Left ventricle myocardium superior (tissue), 1 donor: ENCODE results near the gene CACNA1D. TPM values are rescaled to one million over a fixed set of nuclear protein-coding genes. Genes with fewer than 3 reads are reported as not detected.
A peak's percentile ranks its signal among the peaks of the same experiment; 100 is the strongest.

Source experiments
- ATAC-seq: fragments of 200-7000 bp; cut with Tn5 transposase; one replicate; pipeline ENCODE4 v1.9.1; 2020; ENCODE audit warnings: mild to moderate bottlenecking, moderate library complexity
- DNase-seq: peaks from one replicate; pipeline ENCODE4 v3.0.0-alpha.2; 2020
- intact Hi-C: fragments of 100-400 bp; cut with micrococcal nuclease; formaldehyde crosslinking; loops from one replicate; pipeline ENCODE4 v1.11.0; 2022
- total RNA-seq: library from RNA; stranded (reverse); fragmentation: NEBNext Ultra II Directional; extraction: Animal tissue kit (Norgen Biotek cat#: 25700); gene quantifications from one replicate; pipeline ENCODE4 v1.2.1, GENCODE V29; 2021
- donor health status: DM: no; HTN: yes; CAD: no; lungs with severe emphysema.

The CACNA1D gene
- total RNA-seq, 1 donor from 2014 or later, result 1.0 TPM

DNA sequence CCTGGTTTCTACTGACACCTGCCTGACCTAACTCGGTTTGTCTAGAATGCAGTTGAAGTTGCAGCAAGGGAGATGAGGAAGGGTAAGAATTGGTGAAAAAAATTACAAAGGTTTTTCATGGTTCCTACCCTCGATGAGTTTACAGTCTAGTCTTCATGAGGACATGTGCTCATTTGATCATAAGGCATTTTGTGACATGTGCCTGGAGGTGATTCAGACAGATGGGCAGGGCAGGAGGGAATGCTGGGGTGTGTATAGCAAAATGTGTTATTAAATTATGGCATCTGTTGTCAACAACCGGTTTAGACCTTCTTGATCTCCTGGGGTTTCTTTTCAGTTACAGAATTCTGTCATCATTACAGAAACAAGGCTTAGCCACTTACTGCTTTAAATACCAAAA is 101.2 kb downstream of the CACNA1D start:
- no peak for DNase-seq
- ATAC-seq, result no peak
- intact Hi-C loops, result no loop called here

DNA sequence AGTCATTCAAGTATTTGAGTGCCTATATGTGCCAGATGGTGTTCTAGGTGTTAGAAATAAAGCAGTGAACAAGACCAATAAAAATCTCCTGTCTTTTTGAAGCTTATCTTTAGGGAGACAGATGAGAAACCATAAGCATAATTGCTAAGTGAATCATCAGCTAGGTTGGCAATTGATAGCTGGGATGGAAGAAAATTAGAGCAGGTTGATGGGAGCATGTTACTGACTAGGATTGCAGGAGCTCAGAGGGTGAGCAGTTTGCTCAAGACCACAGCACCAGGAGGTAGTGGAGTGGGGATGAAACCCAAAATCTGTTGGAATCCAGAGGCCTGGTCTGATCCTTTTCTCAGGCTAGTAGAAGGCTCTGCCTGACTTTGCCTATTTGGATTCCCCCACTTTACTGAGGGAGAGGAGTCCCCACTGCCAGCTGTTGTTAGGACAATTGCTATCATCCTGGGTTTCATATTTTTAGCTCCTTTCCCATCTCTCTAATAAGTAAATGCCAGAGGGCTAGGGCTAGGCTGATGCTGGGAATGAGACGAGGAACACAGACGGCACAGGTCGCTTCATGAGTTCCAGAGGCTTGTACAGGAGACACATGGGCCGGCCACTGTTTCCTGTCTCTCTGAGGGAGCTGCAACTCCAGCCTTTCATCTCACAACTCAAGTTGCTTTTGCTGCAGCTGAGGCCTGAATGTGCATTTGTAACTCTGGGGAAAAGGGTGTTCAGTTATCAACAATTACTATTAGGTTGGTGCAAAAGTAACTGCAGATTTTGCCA is 102.9 kb downstream of the CACNA1D start:
- intact Hi-C loops, result no loop called here
- no peak for DNase-seq
- ATAC-seq, result no peak

DNA sequence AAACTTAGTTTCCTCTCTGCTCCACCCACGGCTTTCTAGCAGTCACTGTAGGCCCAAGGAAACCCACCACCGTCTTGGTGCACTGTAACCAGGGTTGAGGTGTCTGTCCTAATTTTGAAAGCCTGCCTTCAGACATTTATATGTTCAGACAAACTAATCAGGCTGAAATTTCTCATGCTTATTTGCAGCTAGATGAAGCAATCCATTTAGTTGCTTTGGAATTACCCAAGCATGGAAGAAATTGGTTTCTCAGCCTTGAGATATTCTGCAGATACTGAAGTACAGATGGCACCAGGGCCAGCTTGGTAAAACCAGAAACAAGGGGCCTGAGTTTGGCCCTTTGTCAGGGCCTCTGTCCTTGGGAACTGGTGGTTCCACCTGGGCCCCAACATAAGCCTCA is 105.4 kb downstream of the CACNA1D start:
- intact Hi-C loops, result no loop called here

DNA sequence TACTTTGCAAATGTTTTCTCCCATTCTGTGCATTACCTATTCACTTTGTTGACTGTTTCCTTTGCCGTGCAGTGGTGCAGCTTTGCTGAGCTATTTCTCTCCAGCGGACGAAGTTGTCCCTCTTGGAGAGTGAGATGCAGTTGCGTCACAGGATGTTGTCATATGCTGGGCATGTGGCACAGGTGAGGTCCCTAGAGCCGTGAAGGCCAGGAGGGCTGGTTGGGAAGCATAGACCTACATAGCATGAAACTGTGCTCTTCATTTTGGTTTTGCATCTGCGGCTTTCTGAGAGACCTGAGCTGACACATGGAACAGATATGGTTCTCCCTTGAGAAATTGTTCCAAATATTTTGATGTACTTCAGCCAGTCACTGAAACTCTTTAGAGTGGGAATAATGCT is 108.5 kb downstream of the CACNA1D start:
- intact Hi-C loops, result no loop called here
- ATAC-seq (no peak), DNase-seq (no peak)

More for the DNA sequence above, 105.4 kb downstream of the CACNA1D start:
- no peak for DNase-seq
- ATAC-seq, result no peak

DNA sequence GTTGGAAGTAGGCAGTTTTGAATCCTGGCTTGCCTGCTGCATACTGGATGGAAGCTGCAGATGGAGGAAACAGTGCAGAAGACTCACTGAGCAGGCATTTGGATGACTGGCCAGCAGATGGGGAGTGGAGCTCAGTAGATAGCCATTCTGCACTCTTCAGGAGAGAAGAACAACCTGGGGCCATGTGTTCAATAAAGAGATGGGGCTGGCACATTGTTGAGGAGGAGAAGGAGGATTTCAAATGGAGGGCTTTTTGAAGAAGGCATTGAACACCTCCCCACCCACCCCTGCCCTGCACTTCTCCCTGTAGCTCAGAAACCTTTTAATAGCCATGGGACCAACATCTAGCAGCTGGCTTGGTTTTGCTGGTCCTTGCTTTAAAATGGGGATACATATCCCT is 109.8 kb downstream of the CACNA1D start:
- DNase-seq (no peak), ATAC-seq (no peak)
- intact Hi-C loops, result no loop called here

DNA sequence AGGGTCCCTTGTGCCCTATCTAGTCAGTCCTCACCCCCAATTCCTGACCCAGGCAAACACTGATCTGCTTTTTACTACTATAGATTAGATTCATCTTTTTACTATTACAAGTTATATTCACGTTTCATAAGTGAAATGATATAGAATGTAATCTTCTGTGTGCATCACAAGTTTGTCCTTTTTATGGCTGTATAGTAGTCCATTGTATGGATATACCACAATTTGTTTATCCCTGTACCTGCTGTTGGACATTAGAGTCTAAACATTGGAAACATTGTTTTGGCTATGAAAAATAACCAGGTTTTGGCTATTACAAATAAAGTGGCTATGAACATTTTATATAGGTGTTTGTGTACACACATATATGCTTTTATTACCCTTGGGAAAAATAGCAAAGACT is 112.4 kb downstream of the CACNA1D start:
- ATAC-seq (no peak), DNase-seq (no peak)
- intact Hi-C loops, result no loop called here

DNA sequence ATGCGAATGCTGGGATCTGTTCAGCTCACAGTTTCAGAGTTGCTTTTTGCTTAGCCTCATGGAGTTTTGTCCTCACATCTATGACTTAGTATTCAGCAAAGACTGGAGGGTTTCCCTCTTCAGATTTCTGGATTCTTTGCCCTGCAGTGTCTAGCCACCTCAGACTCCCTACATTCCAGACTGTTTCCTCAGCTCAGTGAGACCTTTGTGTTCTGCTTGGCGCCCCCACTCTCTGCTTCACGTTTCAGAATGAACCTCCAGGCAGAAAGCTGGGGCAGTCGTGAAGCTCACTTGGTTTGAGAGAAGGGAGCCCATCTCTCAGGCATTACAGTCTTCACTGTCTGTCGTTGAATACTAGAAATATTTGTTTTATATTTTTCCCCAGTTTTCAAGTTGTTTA is 118.1 kb downstream of the CACNA1D start:
- intact Hi-C loops, result no loop called here
- DNase-seq (no peak), ATAC-seq (no peak)

DNA sequence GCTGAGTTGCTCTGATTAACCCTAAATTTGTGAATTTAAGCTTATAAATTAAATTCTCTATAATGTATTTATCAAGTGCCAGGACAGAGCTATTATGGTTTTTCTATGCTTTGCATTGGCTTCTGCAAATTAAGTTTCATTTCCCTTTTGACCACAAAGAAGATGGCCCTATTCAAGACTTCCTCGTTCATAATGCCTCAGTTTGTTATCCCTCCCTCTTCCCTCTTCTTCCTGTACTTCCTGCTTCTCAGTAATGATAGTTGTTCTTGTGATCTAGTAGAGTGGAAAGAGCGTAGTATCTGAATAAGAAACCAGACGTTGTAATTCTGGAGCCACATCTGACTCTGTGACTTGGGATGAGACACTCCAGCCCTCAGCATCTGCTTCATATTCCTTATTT is 118.7 kb downstream of the CACNA1D start:
- no peak for DNase-seq
- intact Hi-C loops, result no loop called here
- ATAC-seq, result peak; percentile 51

DNA sequence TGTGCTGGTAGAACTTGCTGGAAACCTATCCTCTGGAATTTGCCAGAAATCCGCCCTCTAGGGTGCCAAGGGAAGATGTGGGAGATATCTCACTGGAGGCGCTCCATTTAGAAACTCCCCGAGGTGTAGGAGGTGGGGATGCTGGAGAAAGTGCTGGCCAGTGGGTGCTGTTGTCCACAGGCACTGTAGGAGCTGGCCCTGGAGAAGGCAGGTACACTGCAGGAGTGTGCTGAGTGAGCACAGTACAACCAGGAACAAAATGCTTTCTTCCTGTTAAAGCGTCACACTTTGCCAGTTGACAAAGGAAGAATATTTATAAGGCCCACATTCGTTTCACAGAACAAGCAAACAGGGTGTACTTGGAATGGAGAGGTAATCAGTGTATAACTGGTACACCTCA is 119.9 kb downstream of the CACNA1D start:
- intact Hi-C loops, result no loop called here
- ATAC-seq, result no peak

DNA sequence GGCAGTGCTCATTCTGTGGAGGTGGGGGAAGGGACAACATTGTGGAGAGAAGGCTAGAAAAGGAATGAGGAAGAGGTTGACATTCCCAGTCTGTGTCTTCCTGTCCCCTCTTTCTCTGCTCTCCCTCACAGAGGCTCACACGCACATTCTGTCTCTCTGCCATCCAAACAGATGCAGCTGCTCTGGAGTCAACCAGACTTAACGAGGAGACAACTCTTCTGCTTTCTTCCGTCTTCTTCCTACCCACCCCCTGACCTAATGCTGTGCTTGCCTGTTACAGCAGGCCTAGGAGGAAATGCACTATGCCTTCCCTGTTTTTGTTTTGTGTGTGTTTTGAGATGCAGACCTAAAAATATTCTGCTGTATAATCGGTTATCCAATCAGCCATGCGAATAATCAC is 121.9 kb downstream of the CACNA1D start:
- no peak for DNase-seq
- intact Hi-C loops, result no loop called here
- peak; percentile 47 for ATAC-seq

More for the DNA sequence above, 119.9 kb downstream of the CACNA1D start:
- no peak for DNase-seq

DNA sequence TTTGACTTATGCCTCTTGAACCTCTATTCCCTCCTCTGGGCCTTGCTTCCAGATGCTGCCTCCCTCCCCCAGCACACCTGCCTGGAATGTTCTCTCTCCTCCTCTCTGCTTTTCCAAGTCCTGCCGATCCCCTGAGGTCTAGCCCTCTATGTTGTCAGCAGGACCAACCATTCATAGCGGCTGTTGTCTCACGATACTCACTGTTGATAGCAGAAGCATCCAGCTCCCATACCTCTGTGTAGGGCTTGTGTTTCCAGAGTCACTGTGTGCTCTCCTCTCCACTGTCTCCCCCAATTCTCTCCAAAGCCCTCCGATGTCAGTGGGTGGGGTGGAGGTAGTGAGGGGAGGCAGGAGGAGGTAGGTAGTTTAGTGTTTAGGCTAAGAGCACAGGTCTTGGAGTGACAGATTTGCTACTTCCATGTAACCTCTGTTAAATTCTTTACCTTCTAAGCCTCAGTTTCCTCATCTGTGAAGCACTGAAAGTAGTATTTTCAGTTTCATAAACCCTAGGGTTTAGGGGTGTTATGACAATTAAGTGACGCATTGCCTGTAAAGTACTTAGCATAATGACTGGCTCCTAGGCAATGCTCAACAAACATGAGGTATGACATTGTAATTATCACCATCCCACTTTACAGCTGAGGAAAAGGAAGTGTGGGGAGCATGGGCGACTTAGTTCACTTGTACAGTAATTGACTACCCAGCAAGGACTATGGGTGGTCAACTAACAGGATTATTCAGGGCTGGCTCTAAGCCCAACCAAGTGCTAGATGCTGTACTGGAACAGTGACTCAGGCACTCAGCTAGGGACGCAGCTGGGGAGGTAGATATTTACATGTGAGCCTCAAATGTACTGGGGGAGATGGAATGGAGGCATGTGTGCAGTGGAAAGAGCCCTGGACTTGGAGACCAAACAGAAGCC is 122.8 kb downstream of the CACNA1D start:
- ATAC-seq, result no peak
- DNase-seq, result no peak
- intact Hi-C loops, result no loop called here

DNA sequence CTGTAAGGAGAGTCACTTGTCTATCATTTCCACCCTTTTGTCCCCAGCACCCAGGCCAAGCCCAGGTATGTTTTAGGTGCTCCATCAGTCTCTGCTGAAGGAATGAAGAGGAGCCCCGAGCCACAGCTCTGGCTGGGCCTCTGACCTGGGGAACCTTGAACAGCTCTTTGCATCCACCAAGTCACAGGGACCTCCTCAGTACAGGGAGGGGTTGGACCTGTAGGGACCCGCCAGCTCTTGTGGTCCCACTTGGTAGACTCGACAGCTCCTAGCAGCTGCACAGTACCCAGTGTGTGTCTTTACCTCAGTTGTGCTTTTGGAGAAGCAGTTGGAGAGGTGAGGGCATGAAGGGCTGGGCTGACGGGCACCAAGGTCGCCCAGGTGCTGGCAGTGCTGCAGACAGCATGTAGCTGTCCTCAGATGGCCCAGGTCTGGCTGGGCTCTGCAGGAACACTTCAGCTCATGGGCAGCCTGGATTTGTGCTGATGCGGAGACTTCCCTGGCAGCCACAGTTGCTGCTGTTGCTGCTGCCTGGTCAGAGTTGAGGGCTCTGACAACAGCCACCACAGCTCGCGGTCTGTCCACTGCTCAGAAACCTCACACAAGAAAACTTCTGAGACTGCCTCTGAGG is 123.6 kb downstream of the CACNA1D start:
- DNase-seq, result peak; percentile 69
- intact Hi-C loops, result no loop called here
- ATAC-seq, result peak; percentile 89

DNA sequence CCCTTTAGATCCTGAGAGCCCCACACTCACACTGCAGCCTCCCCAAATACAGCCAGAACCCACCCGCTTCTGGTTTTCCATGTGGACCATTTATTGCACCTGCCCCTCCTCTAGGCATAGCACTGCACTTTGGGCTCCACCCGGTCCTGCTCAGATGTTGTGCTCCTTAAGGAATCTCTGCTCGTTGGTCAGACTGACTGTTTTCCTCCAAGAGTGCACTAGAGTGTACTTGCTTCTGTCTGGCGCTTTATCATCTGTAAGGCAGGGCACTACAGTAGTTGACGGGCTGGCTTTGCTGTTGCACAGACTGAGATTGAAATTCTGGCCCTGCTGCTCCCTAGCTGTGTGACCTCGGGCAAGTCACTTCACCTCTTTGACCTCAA is 124.1 kb downstream of the CACNA1D start:
- DNase-seq, result no peak
- intact Hi-C loops, result no loop called here
- ATAC-seq, result no peak

DNA sequence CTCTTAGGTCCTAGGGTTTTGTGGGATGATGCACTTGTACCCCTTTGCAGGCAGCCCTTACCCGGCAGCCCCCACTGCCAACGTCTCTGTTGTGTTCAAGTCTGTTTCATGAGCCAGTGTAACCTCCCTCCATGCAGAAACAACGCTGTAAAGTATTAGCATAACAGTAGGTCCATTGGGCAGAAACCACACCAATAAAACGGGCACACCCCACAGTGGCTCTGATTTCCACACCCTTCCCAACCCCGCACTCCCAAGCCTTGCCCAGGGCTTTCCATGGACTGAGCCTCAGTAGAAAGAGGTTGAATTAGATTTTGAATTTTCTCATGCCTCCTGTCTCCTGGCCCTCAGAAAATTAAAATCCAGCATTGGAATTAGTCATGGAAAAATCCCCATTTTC is 124.5 kb downstream of the CACNA1D start:
- intact Hi-C loops, result no loop called here
- DNase-seq (no peak), ATAC-seq (no peak)

DNA sequence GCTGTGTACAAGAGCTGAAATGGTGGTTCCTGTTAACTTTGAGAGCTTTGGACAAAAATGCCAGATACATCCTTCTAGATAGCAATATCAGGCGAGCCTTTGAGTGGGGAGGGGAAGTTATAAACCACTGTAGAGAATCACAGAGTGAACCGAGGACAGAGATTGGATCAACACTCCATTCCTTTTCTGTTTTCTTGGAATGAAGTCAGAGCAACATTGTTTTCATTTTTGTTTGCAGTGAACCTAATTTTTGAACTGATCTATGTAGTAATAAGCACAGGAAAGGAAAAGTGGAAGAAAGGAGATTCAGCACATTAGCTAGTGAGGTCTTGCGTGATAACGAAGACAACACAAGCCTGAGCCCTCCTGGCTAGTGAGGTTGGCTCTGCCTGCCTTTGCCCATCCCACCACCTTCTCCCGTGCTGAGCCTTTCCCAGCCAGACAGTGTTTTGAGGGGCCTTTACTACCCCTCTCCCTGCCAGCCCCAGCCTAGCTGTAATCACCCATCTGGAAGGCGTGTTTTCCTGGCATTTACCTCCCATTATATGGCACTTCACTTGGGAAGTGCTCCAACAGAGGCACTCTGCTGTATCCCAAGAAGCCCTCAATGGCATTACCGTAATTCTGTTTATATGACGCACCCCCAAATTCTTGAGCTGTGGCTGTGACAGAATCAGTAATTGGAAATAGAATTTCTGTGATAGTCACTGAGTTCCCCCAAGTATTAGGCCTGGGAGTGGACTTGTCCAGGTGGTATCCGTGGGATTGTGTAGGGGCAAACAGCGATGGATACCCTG is 129.8 kb downstream of the CACNA1D start:
- DNase-seq, result no peak
- no peak for ATAC-seq
- intact Hi-C loops, result no loop called here

DNA sequence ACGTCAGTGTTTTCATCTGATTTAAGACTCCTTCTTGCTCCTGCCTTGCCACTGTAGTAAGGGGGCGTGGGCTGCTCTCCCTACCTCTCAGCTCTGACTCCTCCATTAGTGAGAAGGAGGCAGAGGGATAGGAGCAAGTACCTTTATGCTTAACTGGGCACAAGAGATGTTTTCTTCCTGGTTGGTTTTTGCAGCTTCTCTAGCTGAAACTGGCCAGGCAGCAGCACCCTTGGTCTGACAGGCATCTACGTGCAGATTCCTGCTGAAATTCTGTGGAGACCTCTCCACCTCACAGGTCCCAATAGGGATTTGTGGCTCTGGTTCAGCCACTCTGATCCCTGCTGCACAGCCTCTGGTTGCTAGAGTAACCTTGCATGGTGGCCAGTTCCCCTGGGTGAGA is 132.5 kb downstream of the CACNA1D start:
- no peak for ATAC-seq
- intact Hi-C loops, result no loop called here
- DNase-seq, result no peak

DNA sequence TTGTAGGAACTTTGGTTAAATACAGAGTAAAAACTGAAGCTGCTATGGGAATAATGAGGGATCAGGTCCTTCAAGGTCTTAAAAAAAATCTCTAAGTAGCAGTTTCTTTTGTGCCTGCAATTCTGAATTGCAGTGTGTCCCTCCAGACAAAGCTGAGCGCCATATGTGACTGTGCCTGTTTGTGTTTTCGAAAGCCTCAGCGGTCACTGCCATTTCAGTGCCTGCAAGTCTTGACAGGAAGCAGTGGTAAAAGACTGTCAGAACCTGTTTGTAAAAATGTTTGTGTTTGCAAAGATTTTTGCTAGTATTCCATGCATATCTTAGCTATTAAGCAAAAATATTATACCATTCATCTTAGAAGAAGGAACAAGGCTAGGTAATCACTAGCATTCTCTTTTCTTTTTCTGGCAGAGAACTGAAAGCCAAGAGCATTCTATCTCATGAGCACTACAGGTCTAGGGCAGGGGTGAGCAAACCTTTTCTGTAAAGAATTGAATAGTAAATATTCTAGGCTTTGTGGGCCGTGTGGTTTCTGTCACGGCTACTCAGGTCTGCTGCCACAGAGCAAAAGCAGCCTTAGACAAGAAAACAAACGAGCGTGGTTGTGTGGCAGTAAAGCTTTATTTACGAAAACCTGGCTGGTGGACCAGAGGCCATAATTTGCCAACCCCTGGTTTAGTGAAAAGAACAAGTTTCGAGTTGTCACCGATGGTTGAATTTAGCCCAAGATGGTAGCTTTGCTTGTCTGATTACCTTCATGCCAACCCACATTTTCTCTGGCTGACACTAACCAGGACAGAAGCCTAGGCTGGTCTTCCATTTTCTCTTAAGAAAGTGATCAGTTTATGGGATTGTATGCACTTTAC is 134.4 kb downstream of the CACNA1D start:
- no peak for ATAC-seq
- intact Hi-C loops, result no loop called here
- no peak for DNase-seq

DNA sequence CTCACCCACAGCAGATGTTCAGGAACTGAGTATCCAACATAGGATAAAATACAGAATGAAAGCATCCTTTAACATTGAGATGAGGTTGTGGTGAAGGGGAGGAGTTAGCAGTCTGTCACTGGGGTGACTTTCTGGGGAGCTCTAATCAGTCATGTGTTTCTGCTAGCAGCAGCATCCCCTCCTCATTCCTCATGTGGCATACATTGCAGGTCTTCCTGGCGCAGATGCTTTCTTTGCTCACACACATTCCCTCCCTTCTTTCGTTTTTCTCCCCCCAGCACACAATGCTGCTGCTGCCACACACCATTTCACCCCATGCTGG is 135.0 kb downstream of the CACNA1D start:
- no peak for ATAC-seq
- DNase-seq, result no peak
- intact Hi-C loops, result no loop called here

DNA sequence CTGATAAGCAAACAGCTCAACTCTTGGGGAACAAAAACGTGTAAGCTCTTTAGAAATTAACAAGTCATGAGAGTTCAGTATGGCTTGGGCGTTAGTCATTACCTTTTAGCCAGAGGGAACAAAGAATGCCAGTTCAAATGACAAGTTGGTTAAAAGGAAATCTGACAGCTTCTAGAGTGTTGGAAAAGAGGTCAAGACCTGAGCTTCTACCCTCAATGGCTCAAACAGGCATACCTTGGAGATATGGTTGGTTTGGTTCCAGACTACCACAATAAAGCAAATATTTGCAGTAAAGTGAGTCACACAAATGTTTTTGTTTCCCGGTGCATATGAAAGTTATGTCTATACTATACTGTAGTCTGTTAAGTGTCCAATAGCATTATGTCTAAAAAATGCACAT is 136.1 kb downstream of the CACNA1D start:
- intact Hi-C loops, result no loop called here
- DNase-seq, result no peak
- no peak for ATAC-seq
